GM20000 (cell line): ENCODE measurements around the gene LPP.

Experiments used
- DNase-seq: peaks from one replicate; pipeline ENCODE4 v3.0.0; 2012; ENCODE audit warnings: low spot score
- CTCF ChIP-seq: IDR thresholded peaks from 2 replicates; pipeline ENCODE4 v1.5.1; 2012; ENCODE audit warnings: mild to moderate bottlenecking, control low read depth; ENCODE audit errors: extremely low read depth, missing control alignments

LPP gene

GRCh38 chr3:188526057-188526456 is 372.1 kb downstream of the LPP start:
- DNase-seq, result no peak

GRCh38 chr3:188527389-188527788 is 373.4 kb downstream of the LPP start:
- DNase-seq, result no peak
- no peak for TF ChIP-seq CTCF

More at GRCh38 chr3:188526057-188526456, 372.1 kb downstream of the LPP start:
- TF ChIP-seq CTCF, result no peak

GRCh38 chr3:188528396-188528795 is 374.4 kb downstream of the LPP start:
- no peak for TF ChIP-seq CTCF
- DNase-seq, result no peak

- no peak for DNase-seq
- no peak for TF ChIP-seq CTCF
Observed at GRCh38 chr3:188529228-188529627, 375.3 kb downstream of the LPP start.

- no peak for TF ChIP-seq CTCF
- DNase-seq, result no peak
Observed at GRCh38 chr3:188530226-188530625, 376.3 kb downstream of the LPP start.

- TF ChIP-seq CTCF, result no peak
- no peak for DNase-seq
Observed at GRCh38 chr3:188531210-188531609, 377.3 kb downstream of the LPP start.

GRCh38 chr3:188533172-188533571 is 379.2 kb downstream of the LPP start:
- DNase-seq, result no peak
- no peak for TF ChIP-seq CTCF
